SH-SY5Y (cell line): ENCODE data around the gene UFC1.

ENCODE experiments used
- GATA2 ChIP-seq: IDR thresholded peaks from 2 replicates; pipeline ENCODE4 v1.6.1; 2011; ENCODE audit warnings: mild to moderate bottlenecking, low read depth, low read length
- GATA3 ChIP-seq: IDR thresholded peaks from 2 replicates; pipeline ENCODE4 v1.6.1; 2011; ENCODE audit warnings: low read depth, mild to moderate bottlenecking, low read length, moderate library complexity

GRCh38 chr1:161187311-161187710 lies 33.5 kb downstream of the UFC1 start:
- TF ChIP-seq GATA2 (no peak), GATA3 (no peak)
